ENCODE measurements around the gene MCRIP1.

MCRIP1 gene

DNA sequence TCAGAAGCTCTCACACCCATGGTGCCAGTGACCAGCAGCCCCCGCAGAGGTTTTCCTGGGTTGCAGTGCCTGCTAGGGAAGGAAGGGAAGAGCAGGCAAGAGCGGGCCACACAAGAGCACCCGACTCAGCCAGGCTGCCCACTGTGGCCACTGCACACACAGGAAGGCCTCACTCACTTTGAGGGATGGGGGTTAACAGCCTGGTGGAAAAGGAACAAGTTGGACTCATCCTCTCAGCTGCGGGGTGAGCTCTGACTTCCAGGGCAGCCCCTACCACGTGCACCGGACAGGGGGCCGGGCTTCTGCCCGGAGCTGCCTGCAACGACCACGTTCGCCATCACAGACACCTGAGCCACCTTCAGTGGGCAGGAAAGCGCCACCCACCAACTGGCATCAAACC lies 19.1 kb upstream of the MCRIP1 start:
- DNase-seq (ENCODE audit: low read depth, low spot score), result no peak
- in situ Hi-C loops (cut with HindIII; ENCODE audit: low sequenced_read_pairs), result no loop called here
- TF ChIP-seq, protein P1, sequence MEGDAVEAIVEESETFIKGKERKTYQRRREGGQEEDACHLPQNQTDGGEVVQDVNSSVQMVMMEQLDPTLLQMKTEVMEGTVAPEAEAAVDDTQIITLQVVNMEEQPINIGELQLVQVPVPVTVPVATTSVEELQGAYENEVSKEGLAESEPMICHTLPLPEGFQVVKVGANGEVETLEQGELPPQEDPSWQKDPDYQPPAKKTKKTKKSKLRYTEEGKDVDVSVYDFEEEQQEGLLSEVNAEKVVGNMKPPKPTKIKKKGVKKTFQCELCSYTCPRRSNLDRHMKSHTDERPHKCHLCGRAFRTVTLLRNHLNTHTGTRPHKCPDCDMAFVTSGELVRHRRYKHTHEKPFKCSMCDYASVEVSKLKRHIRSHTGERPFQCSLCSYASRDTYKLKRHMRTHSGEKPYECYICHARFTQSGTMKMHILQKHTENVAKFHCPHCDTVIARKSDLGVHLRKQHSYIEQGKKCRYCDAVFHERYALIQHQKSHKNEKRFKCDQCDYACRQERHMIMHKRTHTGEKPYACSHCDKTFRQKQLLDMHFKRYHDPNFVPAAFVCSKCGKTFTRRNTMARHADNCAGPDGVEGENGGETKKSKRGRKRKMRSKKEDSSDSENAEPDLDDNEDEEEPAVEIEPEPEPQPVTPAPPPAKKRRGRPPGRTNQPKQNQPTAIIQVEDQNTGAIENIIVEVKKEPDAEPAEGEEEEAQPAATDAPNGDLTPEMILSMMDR (IDR thresholded peaks at IDR 0.05; ENCODE audit: low read depth, low read length), result no peak
- H3K4me3 ChIP-seq (ENCODE audit: low read depth, low read length), result no peak overlapping the region

DNA sequence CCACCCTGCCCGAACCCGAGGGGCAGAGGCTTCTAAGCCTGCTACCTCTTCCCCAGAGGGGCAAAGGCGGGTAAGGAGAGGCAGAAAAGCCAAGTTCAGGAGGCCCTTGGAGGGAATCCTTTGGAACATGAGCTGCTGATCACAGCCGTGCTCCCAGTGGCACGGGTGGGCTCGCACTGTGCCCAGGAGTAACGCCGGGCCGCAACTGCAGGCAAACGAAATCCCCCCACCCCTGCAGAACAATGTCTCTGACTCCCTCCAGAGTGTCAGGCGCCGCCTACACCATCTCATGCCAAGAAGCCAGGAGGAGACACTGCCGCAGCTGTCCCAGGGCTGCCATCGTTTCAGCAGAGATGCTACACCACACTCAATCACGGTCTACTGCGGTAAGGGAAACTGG lies 18.3 kb upstream of the MCRIP1 start:
- TF ChIP-seq, protein P1 (IDR thresholded peaks at IDR 0.05; ENCODE audit: low read depth, low read length), result no peak
- no peak for DNase-seq (ENCODE audit: low read depth, low spot score)
- H3K4me3 ChIP-seq (ENCODE audit: low read depth, low read length), result no peak overlapping the region
- in situ Hi-C loops (cut with HindIII; ENCODE audit: low sequenced_read_pairs), result no loop called here

DNA sequence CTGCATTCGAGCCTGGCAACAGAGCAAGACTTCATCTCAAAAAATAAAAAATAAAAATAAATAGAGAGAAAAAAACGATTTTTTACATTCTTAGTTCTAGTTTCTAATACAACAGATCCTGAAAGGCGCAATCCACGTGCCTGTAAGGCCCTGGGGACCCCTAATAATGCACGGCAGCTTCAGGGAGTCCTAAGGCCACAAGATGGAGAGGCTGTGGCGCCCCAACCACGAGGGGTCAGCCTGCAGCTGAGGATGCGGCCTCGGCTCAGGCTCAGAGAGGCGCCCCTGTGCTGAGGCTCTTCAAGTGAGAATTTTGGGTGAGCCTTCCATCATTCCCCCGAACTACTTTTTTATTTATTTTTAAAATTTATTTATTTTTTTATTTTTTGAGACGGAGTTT lies 16.4 kb upstream of the MCRIP1 start:
- DNase-seq (ENCODE audit: low read depth, low spot score), result no peak
- H3K4me3 ChIP-seq (ENCODE audit: low read depth, low read length), result no peak overlapping the region
- TF ChIP-seq, protein P1 (IDR thresholded peaks at IDR 0.05; ENCODE audit: low read depth, low read length), result no peak
- in situ Hi-C loops (cut with HindIII; ENCODE audit: low sequenced_read_pairs), result no loop called here

DNA sequence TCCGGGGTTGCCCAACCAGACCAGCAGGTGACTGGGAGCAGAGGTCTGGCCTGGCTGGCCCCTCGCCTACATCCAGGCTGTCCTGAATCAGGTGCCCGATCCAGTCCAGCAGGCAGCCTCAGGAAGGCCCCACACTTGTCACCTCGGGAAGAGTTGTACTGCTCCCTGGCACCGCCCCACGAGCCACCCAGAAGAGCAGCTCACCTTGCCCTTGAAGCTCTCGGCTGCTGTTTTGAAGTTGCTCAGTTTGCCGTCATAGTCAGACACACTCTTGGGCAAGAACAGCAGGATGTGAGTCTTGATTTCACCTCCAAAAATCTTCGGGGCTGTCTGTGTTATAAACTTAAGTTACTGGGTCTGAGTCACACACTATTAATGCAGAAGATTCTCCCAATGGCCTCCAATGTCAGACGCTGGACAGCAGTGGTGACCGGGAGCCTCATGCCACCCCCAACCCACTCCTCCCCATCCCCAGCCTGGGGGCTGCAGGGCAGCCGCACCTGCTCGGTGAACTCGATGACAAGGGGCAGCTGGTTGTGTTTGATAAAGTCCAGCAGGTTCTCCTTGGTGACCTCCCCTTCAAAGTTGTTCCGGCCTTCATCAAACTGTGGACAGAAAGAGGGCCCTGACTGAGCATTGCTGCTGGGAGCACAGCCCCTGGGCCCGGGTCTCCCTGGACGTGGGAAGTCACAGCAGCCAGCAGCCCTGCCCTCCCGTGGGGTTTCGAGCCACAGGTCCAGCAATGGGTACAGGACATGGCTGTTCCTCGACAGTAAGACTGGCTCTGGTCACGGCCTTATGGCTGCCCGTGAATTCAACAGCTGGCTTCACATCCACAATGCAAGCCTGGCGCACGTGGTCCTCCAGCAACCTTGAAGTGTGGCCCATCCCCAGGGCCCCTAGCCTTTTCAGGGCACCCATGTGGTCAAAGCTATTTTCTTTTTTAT lies 13.9 kb upstream of the MCRIP1 start:
- DNase-seq (ENCODE audit: low read depth, low spot score), result no peak
- TF ChIP-seq, protein P1 (IDR thresholded peaks at IDR 0.05; ENCODE audit: low read depth, low read length), result no peak
- in situ Hi-C loops (cut with HindIII; ENCODE audit: low sequenced_read_pairs), result no loop called here
- H3K4me3 ChIP-seq (ENCODE audit: low read depth, low read length), result no peak overlapping the region

DNA sequence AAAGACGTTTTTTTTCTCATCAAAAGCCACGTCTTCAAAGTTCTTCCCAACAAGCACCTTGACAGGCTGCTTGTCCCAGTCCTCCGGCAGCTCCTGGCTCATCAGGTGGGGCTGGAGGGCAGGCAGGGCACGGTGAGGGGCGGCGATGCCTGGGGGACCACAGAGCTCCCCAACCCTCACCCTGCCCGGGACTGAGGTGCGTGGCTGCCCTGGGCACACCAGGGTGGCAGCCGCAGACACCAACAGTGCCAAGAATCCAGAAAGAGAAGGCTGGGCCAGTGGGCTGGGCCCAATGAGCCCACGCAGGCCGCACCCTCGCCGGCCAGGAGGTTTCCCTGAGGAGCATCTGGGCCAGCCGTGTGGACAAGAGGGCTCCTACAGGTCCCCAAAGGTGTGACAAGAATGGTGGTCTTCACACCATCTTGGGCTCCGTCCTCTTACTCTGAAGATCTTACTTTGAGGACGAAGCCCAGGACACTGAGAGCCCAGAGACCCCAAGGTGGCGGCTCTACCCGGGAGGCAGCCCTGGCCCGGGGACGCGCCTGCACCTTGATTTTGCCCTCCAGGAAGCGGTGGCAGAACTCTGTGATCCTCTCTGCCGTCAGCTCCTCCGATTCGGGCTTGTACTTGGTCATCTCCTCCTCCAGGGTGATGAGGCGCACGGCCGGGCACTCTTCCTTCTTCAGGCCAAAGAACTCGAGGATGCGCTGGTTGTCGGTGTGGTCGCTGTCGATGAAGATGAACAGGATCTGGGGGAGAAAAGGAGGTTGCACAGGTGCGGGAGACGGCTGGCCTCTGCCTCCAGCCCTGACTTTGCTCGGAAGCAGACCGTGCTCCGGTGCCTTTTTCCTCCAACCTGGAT lies 13.0 kb upstream of the MCRIP1 start:
- TF ChIP-seq, protein P1 (IDR thresholded peaks at IDR 0.05; ENCODE audit: low read depth, low read length), result no peak
- in situ Hi-C loops (cut with HindIII; ENCODE audit: low sequenced_read_pairs), result no loop called here
- DNase-seq (ENCODE audit: low read depth, low spot score), result no peak
- H3K4me3 ChIP-seq (ENCODE audit: low read depth, low read length), result no peak overlapping the region

- no peak for DNase-seq (ENCODE audit: low read depth, low spot score)
- H3K4me3 ChIP-seq (ENCODE audit: low read depth, low read length), result no peak overlapping the region
- TF ChIP-seq, protein P1 (IDR thresholded peaks at IDR 0.05; ENCODE audit: low read depth, low read length), result no peak
- in situ Hi-C loops (cut with HindIII; ENCODE audit: low sequenced_read_pairs), result no loop called here
Measured at GRCh38 chr17:81845361-81845760, 12.3 kb upstream of the MCRIP1 start.
